ENCODE measurements around the gene TLR8.
"Not testable (repeated sequence)": the region's sequence is repeated elsewhere in the genome, so short reads cannot be mapped to it uniquely, and the experiment has no call there.

TLR8 gene

DNA sequence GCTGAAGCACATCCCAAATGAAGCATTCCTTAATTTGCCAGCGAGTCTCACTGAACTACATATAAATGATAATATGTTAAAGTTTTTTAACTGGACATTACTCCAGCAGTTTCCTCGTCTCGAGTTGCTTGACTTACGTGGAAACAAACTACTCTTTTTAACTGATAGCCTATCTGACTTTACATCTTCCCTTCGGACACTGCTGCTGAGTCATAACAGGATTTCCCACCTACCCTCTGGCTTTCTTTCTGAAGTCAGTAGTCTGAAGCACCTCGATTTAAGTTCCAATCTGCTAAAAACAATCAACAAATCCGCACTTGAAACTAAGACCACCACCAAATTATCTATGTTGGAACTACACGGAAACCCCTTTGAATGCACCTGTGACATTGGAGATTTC is 14.6 kb downstream of the TLR8 start:
- H3K4me3 ChIP-seq (ENCODE audit: low read depth, low read length): no peak overlapping the region
- no peaks in the 10 kb centered on the region for H3K79me2 ChIP-seq (ENCODE audit: control insufficient read depth, insufficient read depth, low read length, unreplicated experiment)
- H3K27me3 ChIP-seq (ENCODE audit: insufficient read depth, low read length): peaks cover 36% of the 10 kb centered on the region
- H3K4me1 ChIP-seq (ENCODE audit: control insufficient read depth, insufficient read depth, low read length, unreplicated experiment): no peaks in the 10 kb centered on the region
- no peaks in the 10 kb centered on the region for H3K36me3 ChIP-seq (ENCODE audit: insufficient read depth, low read length)
- no peak overlapping the region for H3K27ac ChIP-seq (ENCODE audit: low read depth, low read length)
- H2AFZ ChIP-seq (ENCODE audit: low read length, unreplicated experiment): no peak overlapping the region

DNA sequence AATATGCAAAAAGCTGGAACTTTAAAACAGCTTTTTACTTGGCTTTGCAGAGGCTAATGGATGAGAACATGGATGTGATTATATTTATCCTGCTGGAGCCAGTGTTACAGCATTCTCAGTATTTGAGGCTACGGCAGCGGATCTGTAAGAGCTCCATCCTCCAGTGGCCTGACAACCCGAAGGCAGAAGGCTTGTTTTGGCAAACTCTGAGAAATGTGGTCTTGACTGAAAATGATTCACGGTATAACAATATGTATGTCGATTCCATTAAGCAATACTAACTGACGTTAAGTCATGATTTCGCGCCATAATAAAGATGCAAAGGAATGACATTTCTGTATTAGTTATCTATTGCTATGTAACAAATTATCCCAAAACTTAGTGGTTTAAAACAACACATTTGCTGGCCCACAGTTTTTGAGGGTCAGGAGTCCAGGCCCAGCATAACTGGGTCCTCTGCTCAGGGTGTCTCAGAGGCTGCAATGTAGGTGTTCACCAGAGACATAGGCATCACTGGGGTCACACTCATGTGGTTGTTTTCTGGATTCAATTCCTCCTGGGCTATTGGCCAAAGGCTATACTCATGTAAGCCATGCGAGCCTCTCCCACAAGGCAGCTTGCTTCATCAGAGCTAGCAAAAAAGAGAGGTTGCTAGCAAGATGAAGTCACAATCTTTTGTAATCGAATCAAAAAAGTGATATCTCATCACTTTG is 15.6 kb downstream of the TLR8 start:
- Histone ChIP-seq H3K4me3 (ENCODE audit: low read depth, low read length) (no peak overlapping the region), H3K27ac (ENCODE audit: low read depth, low read length) (no peak overlapping the region), H3K79me2 (ENCODE audit: control insufficient read depth, insufficient read depth, low read length, unreplicated experiment) (no peaks in the 10 kb centered on the region), H2AFZ (ENCODE audit: low read length, unreplicated experiment) (no peak overlapping the region), H3K27me3 (ENCODE audit: insufficient read depth, low read length) (peaks cover 36% of the 10 kb centered on the region), H3K36me3 (ENCODE audit: insufficient read depth, low read length) (no peaks in the 10 kb centered on the region), H3K4me1 (ENCODE audit: control insufficient read depth, insufficient read depth, low read length, unreplicated experiment) (no peaks in the 10 kb centered on the region)

DNA sequence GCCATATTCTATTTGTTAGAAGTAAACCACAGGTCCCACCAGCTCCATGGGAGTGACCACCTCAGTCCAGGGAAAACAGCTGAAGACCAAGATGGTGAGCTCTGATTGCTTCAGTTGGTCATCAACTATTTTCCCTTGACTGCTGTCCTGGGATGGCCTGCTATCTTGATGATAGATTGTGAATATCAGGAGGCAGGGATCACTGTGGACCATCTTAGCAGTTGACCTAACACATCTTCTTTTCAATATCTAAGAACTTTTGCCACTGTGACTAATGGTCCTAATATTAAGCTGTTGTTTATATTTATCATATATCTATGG is 16.1 kb downstream of the TLR8 start:
- no peaks in the 10 kb centered on the region for H3K79me2 ChIP-seq (ENCODE audit: control insufficient read depth, insufficient read depth, low read length, unreplicated experiment)
- H3K27me3 ChIP-seq (ENCODE audit: insufficient read depth, low read length): peaks cover 36% of the 10 kb centered on the region
- H2AFZ ChIP-seq (ENCODE audit: low read length, unreplicated experiment): no peak overlapping the region
- no peaks in the 10 kb centered on the region for H3K4me1 ChIP-seq (ENCODE audit: control insufficient read depth, insufficient read depth, low read length, unreplicated experiment)
- no peaks in the 10 kb centered on the region for H3K36me3 ChIP-seq (ENCODE audit: insufficient read depth, low read length)
- H3K27ac ChIP-seq (ENCODE audit: low read depth, low read length): no peak overlapping the region
- no peak overlapping the region for H3K4me3 ChIP-seq (ENCODE audit: low read depth, low read length)

DNA sequence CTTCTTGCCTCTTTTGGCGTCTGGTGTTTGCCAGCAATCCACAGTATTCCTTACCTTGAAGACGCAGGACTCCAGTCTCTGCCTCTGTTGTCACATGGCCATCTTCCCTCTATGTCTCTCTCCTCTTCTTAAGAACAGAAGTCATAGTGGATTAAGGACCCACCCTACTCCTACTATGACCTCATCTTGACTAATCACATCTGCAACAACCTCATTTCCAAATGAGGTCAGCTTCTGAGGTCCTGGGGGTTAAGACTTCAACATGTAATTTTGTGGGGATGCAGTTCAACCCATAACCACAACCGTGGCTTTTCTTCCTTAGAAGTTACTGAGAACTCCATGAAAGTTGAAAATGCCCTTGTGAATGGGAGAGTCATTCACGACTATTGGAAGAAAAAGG is 23.3 kb downstream of the TLR8 start:
- Histone ChIP-seq H3K4me3 (ENCODE audit: low read depth, low read length) (no peak overlapping the region), H3K4me1 (ENCODE audit: control insufficient read depth, insufficient read depth, low read length, unreplicated experiment) (peaks cover 6% of the 10 kb centered on the region), H3K27me3 (ENCODE audit: insufficient read depth, low read length) (no peaks in the 10 kb centered on the region), H3K79me2 (ENCODE audit: control insufficient read depth, insufficient read depth, low read length, unreplicated experiment) (no peaks in the 10 kb centered on the region), H2AFZ (ENCODE audit: low read length, unreplicated experiment) (no peak overlapping the region), H3K36me3 (ENCODE audit: insufficient read depth, low read length) (no peaks in the 10 kb centered on the region), H3K27ac (ENCODE audit: low read depth, low read length) (no peak overlapping the region)

DNA sequence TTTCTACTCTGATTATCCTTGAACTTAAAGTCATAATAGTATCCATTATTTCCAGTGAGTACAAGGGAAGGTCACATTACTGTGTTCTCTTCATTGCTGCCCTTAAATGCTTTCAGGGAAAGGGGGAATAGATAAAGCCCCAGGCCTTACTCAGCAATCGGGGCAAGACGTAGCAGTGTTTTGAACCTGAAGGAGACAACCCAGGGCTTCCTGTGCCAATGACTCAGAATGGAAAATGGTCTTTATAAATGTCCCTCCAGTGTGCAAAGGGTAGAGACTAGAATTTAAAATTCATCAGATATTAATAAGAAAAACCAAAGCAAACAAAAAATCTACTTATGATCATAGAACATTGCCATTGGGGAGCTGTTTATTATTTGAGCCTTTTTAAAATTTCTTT is 23.7 kb downstream of the TLR8 start:
- H3K79me2 ChIP-seq (ENCODE audit: control insufficient read depth, insufficient read depth, low read length, unreplicated experiment): no peaks in the 10 kb centered on the region
- H3K4me3 ChIP-seq (ENCODE audit: low read depth, low read length): no peak overlapping the region
- H2AFZ ChIP-seq (ENCODE audit: low read length, unreplicated experiment): no peak overlapping the region
- H3K27me3 ChIP-seq (ENCODE audit: insufficient read depth, low read length): no peaks in the 10 kb centered on the region
- H3K36me3 ChIP-seq (ENCODE audit: insufficient read depth, low read length): no peaks in the 10 kb centered on the region
- no peak overlapping the region for H3K27ac ChIP-seq (ENCODE audit: low read depth, low read length)
- H3K4me1 ChIP-seq (ENCODE audit: control insufficient read depth, insufficient read depth, low read length, unreplicated experiment): peaks cover 6% of the 10 kb centered on the region

DNA sequence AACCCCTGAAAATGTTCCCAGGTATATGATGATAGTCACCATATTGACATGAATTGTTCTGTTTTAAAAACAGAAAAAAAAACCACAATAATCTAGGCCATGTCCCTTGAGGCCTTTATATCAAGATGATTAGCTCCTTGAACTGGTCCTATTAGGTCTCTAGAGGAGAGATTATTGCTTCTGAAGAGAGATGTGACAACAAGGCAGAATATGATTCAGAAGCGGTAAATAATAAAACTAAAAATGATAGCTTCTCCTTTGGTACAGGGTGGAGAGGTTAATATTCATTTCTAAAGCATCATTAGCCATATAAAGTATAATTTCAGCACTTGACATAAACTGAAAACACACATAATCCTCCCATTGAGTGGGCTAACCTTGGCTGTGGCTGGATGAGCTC is 25.8 kb downstream of the TLR8 start:
- H3K27ac ChIP-seq (ENCODE audit: low read depth, low read length): no peak overlapping the region

DNA sequence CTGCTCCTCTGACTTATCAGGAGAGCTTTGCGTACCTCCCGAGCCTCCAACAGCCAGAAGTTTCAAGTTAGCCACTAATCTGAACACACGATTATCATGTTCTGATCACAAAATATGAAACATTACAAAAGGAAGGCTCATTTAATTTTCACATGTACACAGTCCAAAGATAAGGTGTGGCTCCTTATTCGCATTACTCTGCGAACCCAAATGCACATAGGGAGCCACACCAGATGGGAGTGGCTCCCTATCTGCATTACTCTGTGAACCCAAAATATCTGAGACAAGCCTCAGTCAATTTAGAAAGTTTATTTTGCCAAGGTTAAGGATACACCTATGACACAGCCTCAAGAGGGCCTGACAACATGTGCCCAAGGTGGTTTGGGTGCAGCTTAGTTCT is 28.4 kb downstream of the TLR8 start:
- no peak overlapping the region for H3K4me3 ChIP-seq (ENCODE audit: low read depth, low read length)
- H3K27me3 ChIP-seq (ENCODE audit: insufficient read depth, low read length): no peaks in the 10 kb centered on the region
- H3K79me2 ChIP-seq (ENCODE audit: control insufficient read depth, insufficient read depth, low read length, unreplicated experiment): no peaks in the 10 kb centered on the region
- no peaks in the 10 kb centered on the region for H3K36me3 ChIP-seq (ENCODE audit: insufficient read depth, low read length)
- H3K27ac ChIP-seq (ENCODE audit: low read depth, low read length): no peak overlapping the region
- H2AFZ ChIP-seq (ENCODE audit: low read length, unreplicated experiment): no peak overlapping the region
- H3K4me1 ChIP-seq (ENCODE audit: control insufficient read depth, insufficient read depth, low read length, unreplicated experiment): peaks cover 2% of the 10 kb centered on the region

More for the DNA sequence above, 25.8 kb downstream of the TLR8 start:
- Histone ChIP-seq H2AFZ (ENCODE audit: low read length, unreplicated experiment) (no peak overlapping the region), H3K4me3 (ENCODE audit: low read depth, low read length) (no peak overlapping the region), H3K27me3 (ENCODE audit: insufficient read depth, low read length) (no peaks in the 10 kb centered on the region), H3K4me1 (ENCODE audit: control insufficient read depth, insufficient read depth, low read length, unreplicated experiment) (peaks cover 6% of the 10 kb centered on the region), H3K79me2 (ENCODE audit: control insufficient read depth, insufficient read depth, low read length, unreplicated experiment) (no peaks in the 10 kb centered on the region), H3K36me3 (ENCODE audit: insufficient read depth, low read length) (no peaks in the 10 kb centered on the region)

DNA sequence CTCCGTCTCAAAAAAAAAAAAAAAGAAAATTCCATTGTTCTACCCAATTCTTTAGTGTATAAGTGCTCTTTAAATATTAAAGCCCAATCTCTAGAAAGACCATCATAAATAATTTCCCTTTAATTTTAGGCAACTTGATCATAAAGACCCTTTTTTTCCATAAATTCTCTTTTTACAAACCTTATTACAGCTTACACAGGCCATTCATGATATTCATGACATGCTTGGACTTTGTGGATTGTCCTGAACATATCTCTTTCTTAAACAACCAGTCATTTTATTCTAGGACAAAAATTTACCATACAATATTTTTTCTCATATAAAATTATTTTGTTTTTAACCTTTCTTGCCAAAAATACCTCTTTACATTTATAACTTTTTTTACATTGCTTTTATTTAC is 30.5 kb downstream of the TLR8 start:
- Histone ChIP-seq H3K4me1 (ENCODE audit: control insufficient read depth, insufficient read depth, low read length, unreplicated experiment) (no peaks in the 10 kb centered on the region), H2AFZ (ENCODE audit: low read length, unreplicated experiment) (no peak overlapping the region), H3K36me3 (ENCODE audit: insufficient read depth, low read length) (no peaks in the 10 kb centered on the region), H3K4me3 (ENCODE audit: low read depth, low read length) (no peak overlapping the region), H3K79me2 (ENCODE audit: control insufficient read depth, insufficient read depth, low read length, unreplicated experiment) (no peaks in the 10 kb centered on the region), H3K27ac (ENCODE audit: low read depth, low read length) (no peak overlapping the region), H3K27me3 (ENCODE audit: insufficient read depth, low read length) (no peaks in the 10 kb centered on the region)

DNA sequence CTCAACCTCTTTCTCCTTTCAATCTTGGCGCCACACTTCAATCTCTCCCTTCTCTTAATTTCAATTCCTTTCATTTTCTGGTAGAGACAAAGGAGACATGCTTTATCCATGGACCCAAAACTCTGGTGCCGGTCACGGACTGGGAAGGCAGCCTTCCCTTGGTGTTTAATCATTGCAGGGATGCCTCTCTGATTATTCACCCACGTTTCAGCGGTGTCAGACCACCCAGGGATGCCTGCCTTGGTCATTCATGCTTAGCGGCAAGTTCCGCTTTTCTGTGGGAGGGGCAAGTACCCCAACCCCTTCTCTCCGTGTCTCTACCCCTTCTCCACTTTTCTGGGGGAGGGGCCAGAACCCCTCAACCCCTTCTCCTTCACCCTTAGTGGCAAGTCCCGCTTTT is 34.1 kb downstream of the TLR8 start:
- H2AFZ ChIP-seq (ENCODE audit: low read length, unreplicated experiment); H3K36me3 ChIP-seq (ENCODE audit: insufficient read depth, low read length); H3K79me2 ChIP-seq (ENCODE audit: control insufficient read depth, insufficient read depth, low read length, unreplicated experiment); H3K27ac ChIP-seq (ENCODE audit: low read depth, low read length); H3K4me1 ChIP-seq (ENCODE audit: control insufficient read depth, insufficient read depth, low read length, unreplicated experiment); H3K4me3 ChIP-seq (ENCODE audit: low read depth, low read length); H3K27me3 ChIP-seq (ENCODE audit: insufficient read depth, low read length): not testable (repeated sequence)

DNA sequence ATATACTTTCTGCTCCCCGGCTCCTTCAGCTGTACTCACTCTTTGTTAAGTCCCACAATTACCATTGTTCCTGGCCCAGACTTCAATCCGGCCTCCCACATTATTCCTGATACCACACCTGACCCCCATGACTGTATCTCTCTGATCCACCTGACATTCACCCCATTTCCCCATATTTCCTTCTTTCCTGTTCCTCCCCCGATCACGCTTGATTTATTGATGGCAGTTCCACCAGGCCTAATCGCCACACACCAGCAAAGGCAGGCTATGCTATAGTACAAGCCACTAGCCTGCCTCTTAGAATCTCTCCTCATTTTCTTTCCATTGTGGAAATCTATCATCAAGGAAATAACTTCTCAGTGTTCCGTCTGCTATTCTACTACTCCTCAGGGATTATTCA is 37.2 kb downstream of the TLR8 start:
- H3K4me1 ChIP-seq (ENCODE audit: control insufficient read depth, insufficient read depth, low read length, unreplicated experiment): peaks cover 15% of the 10 kb centered on the region
- H3K27me3 ChIP-seq (ENCODE audit: insufficient read depth, low read length); H3K79me2 ChIP-seq (ENCODE audit: control insufficient read depth, insufficient read depth, low read length, unreplicated experiment); H2AFZ ChIP-seq (ENCODE audit: low read length, unreplicated experiment); H3K27ac ChIP-seq (ENCODE audit: low read depth, low read length); H3K36me3 ChIP-seq (ENCODE audit: insufficient read depth, low read length); H3K4me3 ChIP-seq (ENCODE audit: low read depth, low read length): not testable (repeated sequence)

DNA sequence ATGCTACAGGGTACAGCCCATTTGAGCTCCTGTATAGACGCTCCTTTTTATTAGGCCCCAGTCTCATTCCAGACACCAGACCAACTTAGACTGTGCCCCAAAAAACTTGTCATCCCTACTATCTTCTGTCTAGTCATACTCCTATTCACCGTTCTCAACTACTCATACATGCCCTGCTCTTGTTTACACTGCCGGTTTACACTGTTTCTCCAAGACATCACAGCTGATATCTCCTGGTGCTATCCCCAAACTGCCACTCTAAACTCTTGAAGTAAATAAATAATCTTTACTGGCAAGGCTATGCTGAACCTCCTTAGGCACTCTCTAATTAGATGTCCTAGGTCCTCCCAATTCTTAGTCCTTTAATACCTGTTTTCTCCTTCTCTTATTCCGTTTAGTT is 38.0 kb downstream of the TLR8 start:
- H3K27ac ChIP-seq (ENCODE audit: low read depth, low read length); H2AFZ ChIP-seq (ENCODE audit: low read length, unreplicated experiment); H3K79me2 ChIP-seq (ENCODE audit: control insufficient read depth, insufficient read depth, low read length, unreplicated experiment); H3K4me3 ChIP-seq (ENCODE audit: low read depth, low read length); H3K36me3 ChIP-seq (ENCODE audit: insufficient read depth, low read length); H3K27me3 ChIP-seq (ENCODE audit: insufficient read depth, low read length): not testable (repeated sequence)
- peaks cover 22% of the 10 kb centered on the region for H3K4me1 ChIP-seq (ENCODE audit: control insufficient read depth, insufficient read depth, low read length, unreplicated experiment)

All from ACC112 (cell line).